SKM-1 (cell line): ENCODE measurements around the gene PLA2G4F.

Experiments used
- DNase-seq: peaks from one replicate; lab custom pipeline; 2025; ENCODE audit not compliant: unreplicated experiment; lab: John Stamatoyannopoulos, UW

PLA2G4F gene

GRCh38 chr15:42134617-42135245 is 21.7 kb downstream of the PLA2G4F start:
- no peak for DNase-seq

GRCh38 chr15:42133886-42134502 is 22.4 kb downstream of the PLA2G4F start:
- peak; percentile 34 for DNase-seq

- DNase-seq, result no peak
Measured at GRCh38 chr15:42133356-42133755, 23.1 kb downstream of the PLA2G4F start.

GRCh38 chr15:42131826-42132806 is 24.3 kb downstream of the PLA2G4F start:
- DNase-seq, result no peak

GRCh38 chr15:42131006-42131405 is 25.4 kb downstream of the PLA2G4F start:
- no peak for DNase-seq

GRCh38 chr15:42130246-42130986 is 26.0 kb downstream of the PLA2G4F start:
- DNase-seq, result no peak

GRCh38 chr15:42129364-42129763 is 27.1 kb downstream of the PLA2G4F start:
- no peak for DNase-seq

- DNase-seq, result no peak
Measured at GRCh38 chr15:42128476-42128875, 28.0 kb downstream of the PLA2G4F start.

GRCh38 chr15:42123546-42123945 is 32.9 kb downstream of the PLA2G4F start:
- DNase-seq, result no peak

- no peak for DNase-seq
Measured at GRCh38 chr15:42121682-42122081, 34.8 kb downstream of the PLA2G4F start.

- peak; percentile 59 for DNase-seq
Measured at GRCh38 chr15:42121021-42121420, 35.4 kb downstream of the PLA2G4F start.

GRCh38 chr15:42120285-42120684 is 36.2 kb downstream of the PLA2G4F start:
- DNase-seq, result no peak

- no peak for DNase-seq
Measured at GRCh38 chr15:42119446-42119760, 37.0 kb downstream of the PLA2G4F start.

- no peak for DNase-seq
Measured at GRCh38 chr15:42118650-42119445, 37.6 kb downstream of the PLA2G4F start.

GRCh38 chr15:42111924-42112323 is 44.5 kb downstream of the PLA2G4F start:
- peak; percentile 64 for DNase-seq

- DNase-seq, result no peak
Measured at GRCh38 chr15:42110367-42110766, 46.1 kb downstream of the PLA2G4F start.

GRCh38 chr15:42108806-42109205 is 47.6 kb downstream of the PLA2G4F start:
- DNase-seq, result no peak

- DNase-seq, result no peak
Measured at GRCh38 chr15:42108189-42108588, 48.2 kb downstream of the PLA2G4F start.

- DNase-seq, result no peak
Measured at GRCh38 chr15:42107473-42107872, 49.0 kb downstream of the PLA2G4F start.

- DNase-seq, result no peak
Measured at GRCh38 chr15:42106288-42106687, 50.1 kb downstream of the PLA2G4F start.
